ENCODE data around the gene EMC7.

DNA sequence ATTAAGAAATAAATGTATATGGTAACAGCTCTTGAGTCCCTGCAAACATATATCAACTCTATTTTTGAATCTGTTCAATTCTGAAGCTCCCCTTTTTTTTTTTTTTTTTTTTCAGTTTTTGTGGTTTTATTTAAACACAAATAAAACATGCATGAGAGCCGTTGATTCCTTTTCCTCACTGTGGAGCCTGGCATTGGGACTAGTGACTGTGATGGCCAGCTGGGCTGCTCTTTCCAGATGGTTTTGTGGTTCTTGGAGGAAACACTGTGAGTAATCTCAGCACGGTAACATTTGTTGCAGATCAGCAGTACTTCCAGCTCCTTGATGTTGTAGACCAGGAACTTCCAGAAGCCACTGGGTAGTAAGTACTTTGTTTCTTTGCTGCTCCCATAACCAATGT is 15.9 kb downstream of the EMC7 start:
- TF ChIP-seq CTCF (CRISPR knock-in tag; IDR thresholded peaks at IDR 0.05), result no peak
- TF ChIP-seq SMARCE1 (IDR thresholded peaks at IDR 0.05; ENCODE audit: borderline replicate concordance), result no peak

Measured in HepG2 (cell line).